ENCODE measurements around the gene OST4. TPM values are rescaled to one million over a fixed set of nuclear protein-coding genes. Genes with fewer than 3 reads are reported as not detected.

OST4 gene
- total and polyA plus RNA-seq, 7 donors, result 244 to 688 (median 413) TPM

DNA sequence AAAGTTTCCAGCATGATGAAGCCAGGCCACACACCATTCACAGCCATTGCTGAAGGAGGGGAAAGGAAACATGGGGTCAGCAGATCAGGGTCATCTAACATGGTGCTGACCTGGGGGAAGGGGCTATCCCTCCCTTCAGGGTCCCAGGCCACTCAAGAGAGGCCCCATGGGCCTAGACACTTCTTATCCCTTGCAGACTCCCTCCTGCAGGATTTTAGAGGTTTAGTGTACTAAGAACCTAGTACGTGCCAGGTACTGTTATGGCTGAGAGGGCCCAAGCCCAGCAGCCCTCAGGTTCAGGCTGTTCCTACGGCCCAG, 23.9 kb upstream of the OST4 start:
- WGBS, 2 donors, result 95 to 96% methylated on average over 2 of the region's 2 CpGs
- no peak overlapping the region for H3K27ac ChIP-seq
- H3K9me3 ChIP-seq, result no peaks in the 10 kb centered on the region
- intact Hi-C loops (cut with DNase I), result no loop called here
- no peaks in the 10 kb centered on the region for H3K27me3 ChIP-seq
- H3K4me1 ChIP-seq, result peaks cover 0 to 12% (median 6%) of the 10 kb centered on the region in 4 donors
- no peak for DNase-seq
- TF ChIP-seq POLR2A (IDR thresholded peaks at IDR 0.05) (no peak), POLR2AphosphoS5 (IDR thresholded peaks at IDR 0.05) (no peak), EP300 (IDR thresholded peaks at IDR 0.05) (no peak)
- TF ChIP-seq, protein P1, sequence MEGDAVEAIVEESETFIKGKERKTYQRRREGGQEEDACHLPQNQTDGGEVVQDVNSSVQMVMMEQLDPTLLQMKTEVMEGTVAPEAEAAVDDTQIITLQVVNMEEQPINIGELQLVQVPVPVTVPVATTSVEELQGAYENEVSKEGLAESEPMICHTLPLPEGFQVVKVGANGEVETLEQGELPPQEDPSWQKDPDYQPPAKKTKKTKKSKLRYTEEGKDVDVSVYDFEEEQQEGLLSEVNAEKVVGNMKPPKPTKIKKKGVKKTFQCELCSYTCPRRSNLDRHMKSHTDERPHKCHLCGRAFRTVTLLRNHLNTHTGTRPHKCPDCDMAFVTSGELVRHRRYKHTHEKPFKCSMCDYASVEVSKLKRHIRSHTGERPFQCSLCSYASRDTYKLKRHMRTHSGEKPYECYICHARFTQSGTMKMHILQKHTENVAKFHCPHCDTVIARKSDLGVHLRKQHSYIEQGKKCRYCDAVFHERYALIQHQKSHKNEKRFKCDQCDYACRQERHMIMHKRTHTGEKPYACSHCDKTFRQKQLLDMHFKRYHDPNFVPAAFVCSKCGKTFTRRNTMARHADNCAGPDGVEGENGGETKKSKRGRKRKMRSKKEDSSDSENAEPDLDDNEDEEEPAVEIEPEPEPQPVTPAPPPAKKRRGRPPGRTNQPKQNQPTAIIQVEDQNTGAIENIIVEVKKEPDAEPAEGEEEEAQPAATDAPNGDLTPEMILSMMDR (IDR thresholded peaks at IDR 0.05), result no peak
- H3K36me3 ChIP-seq, result no peaks in the 10 kb centered on the region
- H3K4me3 ChIP-seq, result no peak overlapping the region

DNA sequence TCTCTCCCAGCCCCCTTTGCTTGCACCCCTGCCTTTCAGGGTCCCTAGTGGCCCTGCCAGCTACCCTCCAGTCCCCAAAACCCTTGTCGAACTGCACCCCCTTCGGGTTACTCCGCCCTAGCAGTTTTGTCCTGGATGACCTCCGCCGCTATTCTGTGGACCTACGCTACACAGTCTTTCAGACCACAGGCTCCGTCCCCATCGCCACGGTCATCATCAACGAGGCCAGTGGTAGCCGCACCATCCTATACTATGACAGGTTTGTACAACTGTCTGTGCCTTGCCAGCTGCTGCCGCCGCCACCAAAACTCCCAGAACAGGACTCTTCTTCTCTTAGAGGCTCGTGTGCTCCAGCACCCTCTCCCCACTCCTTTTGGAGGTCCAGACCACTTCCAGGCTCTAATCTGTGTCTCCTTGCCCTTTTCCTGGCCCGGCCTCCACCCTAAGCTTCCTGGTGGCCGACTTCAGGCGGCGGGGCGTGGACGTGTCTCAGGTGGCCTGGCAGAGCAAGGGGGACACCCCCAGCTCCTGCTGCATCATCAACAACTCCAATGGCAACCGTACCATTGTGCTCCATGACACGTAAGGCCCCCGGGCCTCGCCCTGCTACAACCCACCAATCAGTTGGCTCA, 23.0 kb upstream of the OST4 start:
- 94% methylated on average over 24 of the region's 24 CpGs for WGBS, 2 donors
- no peaks in the 10 kb centered on the region for H3K27me3 ChIP-seq
- intact Hi-C loops (cut with DNase I), result no loop called here
- no peak for DNase-seq
- no peaks in the 10 kb centered on the region for H3K9me3 ChIP-seq
- no peaks in the 10 kb centered on the region for H3K36me3 ChIP-seq
- H3K4me3 ChIP-seq, result no peak overlapping the region
- TF ChIP-seq EP300 (IDR thresholded peaks at IDR 0.05) (no peak), POLR2AphosphoS5 (IDR thresholded peaks at IDR 0.05) (no peak), POLR2A (IDR thresholded peaks at IDR 0.05) (no peak)
- no peak overlapping the region for H3K27ac ChIP-seq
- H3K4me1 ChIP-seq, result peaks cover 0 to 12% (median 6%) of the 10 kb centered on the region in 4 donors

DNA sequence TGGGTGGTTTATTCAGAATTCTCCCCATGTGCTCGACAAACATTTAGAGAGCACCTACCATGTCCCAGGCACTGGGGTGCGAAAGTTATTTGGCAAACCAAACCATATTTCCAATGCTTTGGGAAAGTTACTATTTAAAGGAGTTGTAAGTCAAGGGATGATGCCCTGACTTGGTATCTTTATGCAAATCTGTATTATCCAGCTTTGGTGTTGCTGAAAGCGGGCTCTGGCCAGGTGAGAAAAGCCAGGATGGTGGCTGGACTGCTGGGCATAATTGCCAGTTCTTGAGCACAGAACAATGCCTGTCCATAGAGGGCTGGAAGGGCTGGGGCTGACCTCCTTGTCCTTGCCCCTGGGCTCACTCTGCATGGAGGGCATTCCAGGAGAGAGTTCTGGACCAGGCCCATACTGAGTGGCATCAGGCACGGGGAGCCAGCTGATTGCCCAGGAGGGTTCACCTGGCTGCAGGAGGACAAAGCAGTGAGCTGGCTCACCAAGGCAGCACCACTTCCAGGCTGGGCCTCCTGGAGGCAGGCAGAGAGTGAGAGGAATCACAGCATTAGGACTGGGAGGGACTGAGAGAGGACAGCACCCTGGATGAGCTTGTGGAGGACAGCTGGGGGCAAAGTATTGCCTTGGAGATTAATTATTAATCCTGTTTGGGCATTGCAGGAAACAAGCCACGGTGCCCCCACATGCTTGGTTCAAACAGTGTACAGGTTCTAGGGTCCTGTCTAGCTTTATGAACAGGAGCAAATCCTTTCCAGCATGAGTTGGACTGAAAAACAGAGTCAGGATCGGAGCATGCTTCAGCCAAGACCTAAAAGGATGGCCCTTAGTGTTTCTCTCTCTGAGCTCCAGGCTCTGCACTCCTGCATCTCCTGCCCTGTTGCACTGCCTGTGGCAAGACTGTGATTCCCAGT, 22.2 kb upstream of the OST4 start:
- H3K4me3 ChIP-seq, result no peak overlapping the region
- H3K27me3 ChIP-seq, result no peaks in the 10 kb centered on the region
- no peak for DNase-seq
- WGBS, 2 donors, result 72 to 88% methylated on average over 6 of the region's 6 CpGs
- TF ChIP-seq, protein P1 (IDR thresholded peaks at IDR 0.05), result no peak
- TF ChIP-seq EP300 (IDR thresholded peaks at IDR 0.05), result no peak
- TF ChIP-seq POLR2A (IDR thresholded peaks at IDR 0.05), result no peak
- no peak for TF ChIP-seq POLR2AphosphoS5 (IDR thresholded peaks at IDR 0.05)
- peaks cover 0 to 12% (median 6%) of the 10 kb centered on the region in 4 donors for H3K4me1 ChIP-seq
- H3K36me3 ChIP-seq, result no peaks in the 10 kb centered on the region
- intact Hi-C loops (cut with DNase I), result no loop called here
- H3K9me3 ChIP-seq, result no peaks in the 10 kb centered on the region
- no peak overlapping the region for H3K27ac ChIP-seq

DNA sequence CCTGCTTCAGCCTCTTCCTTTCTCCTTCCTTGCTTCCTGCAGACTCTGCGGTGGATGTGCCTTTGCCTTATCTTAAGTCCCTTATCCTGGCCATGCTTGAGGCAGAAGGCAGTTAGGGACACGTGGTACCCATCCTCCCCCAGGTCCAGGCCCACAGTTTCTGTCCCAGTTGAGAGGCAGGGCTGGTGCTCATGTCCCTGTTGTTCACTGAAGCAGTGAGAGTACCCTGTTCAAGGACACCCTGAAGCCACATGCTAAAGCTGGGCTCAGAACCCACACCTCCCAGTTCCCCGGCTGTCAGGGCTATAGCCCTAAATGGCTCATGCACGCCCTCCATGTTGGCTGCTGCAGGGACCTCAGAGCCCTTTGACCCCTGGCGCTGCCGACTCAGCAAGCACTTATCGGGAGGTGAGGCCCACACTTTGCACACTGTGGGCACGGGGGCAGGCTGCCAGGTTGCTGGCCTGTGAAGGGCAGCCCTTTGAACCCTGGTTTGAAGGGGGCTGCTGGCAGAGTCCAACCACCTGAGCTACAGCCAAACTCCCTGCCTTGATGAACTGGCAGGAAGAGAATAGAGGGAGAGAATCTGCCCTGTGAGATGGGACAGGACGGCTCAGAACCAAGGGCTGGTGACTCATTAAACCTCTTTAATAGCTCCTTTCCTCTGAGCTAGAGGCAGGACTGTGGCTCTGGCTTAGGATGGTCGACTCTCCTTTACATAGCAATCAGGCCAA, 21.4 kb upstream of the OST4 start:
- no peaks in the 10 kb centered on the region for H3K36me3 ChIP-seq
- H3K9me3 ChIP-seq, result no peaks in the 10 kb centered on the region
- H3K27ac ChIP-seq, result no peak overlapping the region
- WGBS, 2 donors, result 27 to 65% methylated on average over 10 of the region's 10 CpGs
- TF ChIP-seq POLR2AphosphoS5 (IDR thresholded peaks at IDR 0.05) (no peak), POLR2A (IDR thresholded peaks at IDR 0.05) (no peak), EP300 (IDR thresholded peaks at IDR 0.05) (no peak)
- H3K4me1 ChIP-seq, result peaks cover 0 to 12% (median 6%) of the 10 kb centered on the region in 4 donors
- intact Hi-C loops (cut with DNase I), result no loop called here
- H3K4me3 ChIP-seq, result no peak overlapping the region
- no peak for DNase-seq
- no peaks in the 10 kb centered on the region for H3K27me3 ChIP-seq

DNA sequence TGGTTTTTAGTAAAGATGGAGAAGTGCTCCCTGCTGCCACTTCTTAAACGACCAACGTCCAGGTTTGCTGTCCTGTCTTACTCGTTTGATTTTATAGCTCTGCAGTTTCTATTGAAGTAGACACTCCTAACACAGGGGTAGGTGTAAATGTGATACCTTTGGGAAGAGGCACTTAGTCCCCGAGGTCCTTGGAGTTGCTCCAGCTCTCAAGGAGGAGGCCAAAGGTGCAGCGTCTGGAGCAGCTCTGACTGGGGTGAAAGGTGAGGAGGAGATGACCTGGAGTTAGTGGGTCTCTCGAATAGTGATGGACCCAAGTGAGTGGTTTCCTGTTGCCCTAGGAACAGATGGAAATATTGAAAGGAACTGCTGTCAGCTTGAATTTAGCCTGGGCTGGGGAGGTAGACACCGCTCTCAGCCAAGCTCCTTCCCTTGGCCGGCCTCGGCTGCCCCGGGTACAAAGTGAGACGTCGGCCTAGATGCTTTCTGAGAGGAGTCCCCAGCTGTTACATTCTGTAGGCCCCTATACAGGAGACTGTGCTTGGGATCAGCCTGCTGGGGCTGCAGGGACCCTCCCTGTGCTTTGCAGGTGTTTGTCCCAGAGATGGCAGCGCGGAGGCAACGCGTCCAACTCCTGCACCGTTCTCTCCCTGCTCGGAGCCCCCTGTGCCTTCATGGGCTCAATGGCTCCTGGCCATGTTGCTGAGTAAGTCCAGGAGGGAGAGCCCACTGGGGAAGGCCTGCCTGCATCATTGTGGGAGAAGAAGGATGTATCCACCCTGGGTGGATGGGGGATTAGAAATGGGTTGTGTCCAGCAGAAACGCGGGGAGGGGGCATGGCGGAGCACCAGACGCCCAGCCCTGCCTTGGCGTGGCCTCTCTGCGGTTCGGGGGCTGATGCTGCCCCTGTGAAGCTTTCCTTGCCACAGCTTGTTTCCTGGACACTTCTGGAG, 20.6 kb upstream of the OST4 start:
- H3K27ac ChIP-seq, result no peak overlapping the region
- H3K4me3 ChIP-seq, result no peak overlapping the region
- no peaks in the 10 kb centered on the region for H3K27me3 ChIP-seq
- intact Hi-C loops (cut with DNase I), result no loop called here
- no peaks in the 10 kb centered on the region for H3K36me3 ChIP-seq
- 74 to 81% methylated on average over 25 of the region's 25 CpGs for WGBS, 2 donors
- no peak for DNase-seq
- H3K9me3 ChIP-seq, result no peaks in the 10 kb centered on the region
- TF ChIP-seq, protein P1 (IDR thresholded peaks at IDR 0.05), result no peak
- TF ChIP-seq POLR2AphosphoS5 (IDR thresholded peaks at IDR 0.05), result no peak
- TF ChIP-seq EP300 (IDR thresholded peaks at IDR 0.05), result no peak
- no peak for TF ChIP-seq POLR2A (IDR thresholded peaks at IDR 0.05)
- H3K4me1 ChIP-seq, result peaks cover 0 to 20% (median 13%) of the 10 kb centered on the region in 4 donors

All from sigmoid colon (tissue), 7 donors.